GF-D8 (cell line): ENCODE data around the gene FAM199X.

Experiments used
- DNase-seq: peaks from one replicate; lab custom pipeline; 2025; lab: John Stamatoyannopoulos, UW

FAM199X gene

DNA sequence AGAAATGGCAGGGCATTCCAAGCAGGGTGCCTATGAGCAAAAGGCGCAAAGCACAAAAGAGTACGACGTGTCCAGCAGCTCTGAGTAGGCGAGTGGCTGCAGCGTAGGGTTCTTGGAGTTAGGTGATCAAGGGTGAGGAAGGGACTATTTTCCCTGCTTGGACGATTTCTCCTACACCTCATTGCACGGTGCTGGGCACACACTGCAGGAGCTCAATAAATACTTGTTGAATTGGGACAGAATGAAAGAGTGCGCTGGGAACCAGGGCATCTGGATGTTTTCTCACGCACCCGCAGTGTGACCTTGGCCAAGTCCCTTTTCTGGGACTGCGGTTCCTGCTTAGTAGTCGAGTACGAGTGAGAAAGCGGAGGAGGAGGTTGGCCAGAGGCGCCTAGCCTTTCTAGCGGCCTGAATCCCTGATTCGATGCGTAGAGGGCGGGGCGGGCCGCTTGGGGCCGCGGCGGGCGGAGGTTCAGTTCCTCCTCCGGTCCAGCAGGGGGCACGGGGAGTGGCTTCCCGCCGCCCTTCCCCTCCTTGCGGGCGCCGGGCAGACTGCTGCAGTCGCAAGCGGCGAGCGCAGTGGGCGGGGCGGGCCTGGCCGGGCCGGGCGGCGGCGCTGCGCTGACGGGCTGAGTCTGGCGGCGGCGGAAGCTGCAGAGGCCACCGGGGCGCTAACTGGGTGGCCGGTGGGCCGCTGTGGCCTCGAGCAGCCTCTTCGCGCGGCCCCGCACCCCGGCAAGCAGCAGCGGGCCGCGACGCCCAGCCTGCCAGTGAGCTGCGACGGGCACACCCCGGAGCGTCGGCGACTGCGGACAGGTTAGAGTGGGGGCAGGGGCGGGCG is at the start of gene FAM199X:
TSS of gene FAM199X (plus strand) at position 560 of the 841 bp plus-strand sequence. CDS start 333 bp downstream, outside the sequence.
- peak; percentile 75 for DNase-seq

DNA sequence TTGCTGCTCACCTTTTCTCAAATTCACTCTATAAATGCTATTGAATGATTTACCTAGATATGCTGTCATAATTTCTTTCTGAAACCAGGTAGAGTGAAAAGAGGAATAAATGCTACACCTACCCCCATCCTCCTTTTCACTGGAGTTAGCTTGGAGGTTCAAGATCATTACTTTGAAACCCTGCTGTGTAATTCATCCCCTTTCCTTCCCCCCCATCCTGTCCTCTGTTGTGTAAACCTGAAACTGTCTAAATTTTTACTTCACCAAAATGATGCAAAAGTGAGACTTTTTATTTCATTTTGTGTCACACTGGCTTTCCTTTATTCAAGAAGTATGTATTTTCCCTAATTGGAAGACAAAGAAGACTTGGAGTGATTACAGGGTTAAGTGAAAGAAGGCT is 48.5 kb upstream of the FAM199X start:
- no peak for DNase-seq

DNA sequence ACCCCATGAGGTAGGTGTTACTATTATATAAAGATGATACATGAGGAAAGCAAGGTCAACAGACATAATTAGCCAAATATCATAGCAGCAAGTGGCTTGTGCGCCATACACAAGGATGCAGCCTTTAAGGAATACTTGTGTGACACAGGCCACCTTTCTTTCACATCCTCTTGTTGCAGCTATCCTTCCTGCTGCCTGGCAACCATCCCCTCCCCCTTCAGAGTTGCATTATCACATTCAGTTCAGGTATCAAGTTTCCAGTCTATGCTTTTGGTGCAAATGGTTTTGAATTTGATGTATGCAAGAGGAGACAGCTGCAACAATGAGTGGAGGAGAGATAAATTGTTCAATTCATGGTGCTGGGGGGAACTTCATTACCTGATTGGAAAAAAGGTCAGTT is 47.5 kb upstream of the FAM199X start:
- no peak for DNase-seq

DNA sequence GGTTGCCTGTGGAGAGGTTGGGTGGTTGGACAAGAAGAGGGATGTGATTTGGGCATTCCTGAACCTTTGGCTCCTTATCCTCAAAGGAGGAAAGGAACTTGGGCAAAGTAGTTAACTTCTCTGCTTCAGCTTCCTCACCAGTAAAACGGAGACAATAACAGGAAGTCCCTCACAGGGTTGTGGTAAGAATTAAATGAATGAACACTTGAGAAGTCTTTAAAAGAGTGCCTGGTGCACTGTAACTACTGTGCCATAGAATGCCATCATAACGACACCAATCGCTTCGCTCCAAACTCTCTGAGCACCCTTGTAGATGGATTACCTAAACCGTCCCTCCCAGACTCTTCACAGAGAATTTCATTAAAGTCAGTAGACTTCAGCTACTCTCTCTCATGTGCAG is 43.4 kb upstream of the FAM199X start:
- peak; percentile 29 for DNase-seq

DNA sequence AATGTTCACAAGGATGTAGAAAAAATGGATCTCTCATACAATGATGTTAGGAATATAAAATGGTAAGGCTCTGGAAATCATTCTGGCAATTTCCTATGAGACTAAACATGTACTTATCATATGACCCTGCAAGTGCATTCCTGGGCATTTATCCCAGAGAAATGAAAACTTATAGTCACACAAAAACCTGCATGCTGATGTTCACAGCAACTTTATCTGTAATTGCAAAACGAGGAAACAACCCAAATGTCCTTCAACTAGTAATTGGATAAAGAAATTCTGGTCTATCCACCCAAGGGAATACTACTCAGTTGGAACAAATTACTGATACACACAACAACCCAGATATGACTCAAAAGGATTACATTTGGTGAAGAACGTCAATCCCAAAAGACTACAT is 39.4 kb upstream of the FAM199X start:
- no peak for DNase-seq

DNA sequence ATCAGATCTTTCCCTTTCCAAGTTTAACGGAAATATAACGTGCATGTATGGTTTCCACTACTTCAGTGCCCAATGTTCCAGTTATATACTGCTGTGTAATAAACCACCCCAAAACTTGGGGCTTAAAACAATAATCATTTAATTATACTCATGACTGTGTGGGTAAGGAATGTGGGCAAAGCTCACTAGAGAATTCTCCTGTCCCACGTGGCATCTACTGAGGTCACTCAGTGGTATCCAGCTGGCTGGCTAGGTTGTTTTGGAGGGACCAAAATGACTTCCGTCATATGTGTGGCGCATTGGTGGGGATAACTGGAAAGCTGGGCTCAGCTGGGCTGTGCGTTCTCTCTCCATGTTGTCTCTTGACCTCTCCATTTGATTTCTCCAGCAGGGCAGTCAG is 35.4 kb upstream of the FAM199X start:
- no peak for DNase-seq

DNA sequence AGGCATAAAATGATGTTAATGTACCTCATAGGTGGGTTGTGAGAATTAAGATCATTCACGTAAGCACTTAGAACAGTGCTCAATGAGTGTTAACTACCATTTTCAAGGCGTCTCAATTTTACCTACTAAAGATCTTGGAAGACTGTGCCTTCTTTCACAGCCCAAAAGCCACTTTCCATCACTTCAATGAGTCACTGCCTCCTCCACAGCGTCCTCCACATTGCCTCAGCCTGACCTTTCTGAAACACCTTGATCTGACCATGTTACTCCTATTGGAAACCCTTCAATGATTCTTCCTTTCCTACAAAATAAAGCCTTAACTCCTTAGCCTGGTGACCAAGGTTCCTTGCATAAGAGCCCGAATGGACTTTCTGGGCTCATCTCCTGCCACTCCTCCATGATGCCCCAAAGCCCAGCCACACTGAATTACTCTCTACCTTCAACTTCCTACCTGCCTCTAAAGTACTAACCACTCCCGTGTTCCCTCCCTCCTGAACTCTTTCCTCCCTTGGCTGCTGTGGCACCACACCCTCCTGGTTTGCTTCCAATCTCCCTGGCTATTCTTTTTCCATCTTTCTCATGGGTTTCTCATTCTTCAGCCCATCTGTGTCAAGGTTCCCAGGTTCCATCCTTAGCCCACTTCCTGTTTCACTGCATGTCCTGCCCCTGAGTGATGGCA is 31.5 kb upstream of the FAM199X start:
- DNase-seq, result no peak

DNA sequence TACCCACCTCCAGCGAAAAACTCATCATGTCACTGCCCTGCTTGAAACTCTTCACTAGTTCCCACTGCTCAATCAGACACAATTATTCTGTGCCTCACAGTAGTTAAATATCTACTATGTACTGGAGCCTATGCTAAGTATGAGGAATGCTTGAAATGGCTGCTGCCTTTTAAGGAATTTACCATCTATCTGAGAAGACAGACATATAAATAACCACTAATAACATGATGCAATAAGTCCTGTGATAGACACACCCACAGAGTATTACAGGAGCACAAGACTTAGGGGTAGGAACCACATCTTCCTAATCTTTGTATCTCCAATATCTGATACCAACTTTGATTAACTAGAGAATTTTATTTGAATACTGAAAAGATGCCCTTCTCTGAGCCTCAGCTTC is 30.6 kb upstream of the FAM199X start:
- DNase-seq, result no peak

DNA sequence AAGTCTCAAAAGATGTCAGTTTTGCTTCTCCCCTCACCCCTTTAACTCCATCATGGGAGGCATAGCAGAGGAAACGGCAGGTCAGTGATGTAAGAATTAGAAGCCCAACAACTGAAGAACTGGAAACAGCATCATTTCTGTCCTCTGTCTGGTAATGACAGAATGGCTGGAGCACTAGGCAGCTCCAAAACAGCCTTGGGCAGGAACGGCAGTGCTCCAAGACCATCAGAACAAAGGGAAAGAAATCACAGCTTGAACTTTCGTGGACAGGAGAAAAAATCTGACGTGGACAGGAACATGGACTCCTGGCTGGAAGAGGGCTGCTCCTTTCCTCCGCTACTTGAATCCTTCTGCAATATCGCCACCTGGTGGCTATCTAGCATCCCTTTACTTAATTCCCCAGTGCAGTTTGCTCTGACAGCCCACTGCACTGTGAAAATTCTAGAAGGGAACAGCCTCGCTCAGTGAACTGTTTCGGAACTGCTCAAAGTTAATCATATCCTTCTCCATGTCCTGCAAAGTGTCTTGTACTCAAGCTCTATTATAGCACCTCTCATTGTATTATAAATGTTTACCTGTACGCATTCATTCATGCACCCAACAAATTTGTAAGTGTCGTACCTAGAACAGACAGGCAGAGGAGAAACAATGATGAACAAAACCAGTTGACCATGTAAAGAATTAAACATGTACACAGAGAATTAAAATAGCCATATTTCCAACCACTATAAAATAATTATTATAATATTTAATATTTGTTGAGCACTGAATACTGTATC is 29.8 kb upstream of the FAM199X start:
- peak; percentile 43 for DNase-seq

DNA sequence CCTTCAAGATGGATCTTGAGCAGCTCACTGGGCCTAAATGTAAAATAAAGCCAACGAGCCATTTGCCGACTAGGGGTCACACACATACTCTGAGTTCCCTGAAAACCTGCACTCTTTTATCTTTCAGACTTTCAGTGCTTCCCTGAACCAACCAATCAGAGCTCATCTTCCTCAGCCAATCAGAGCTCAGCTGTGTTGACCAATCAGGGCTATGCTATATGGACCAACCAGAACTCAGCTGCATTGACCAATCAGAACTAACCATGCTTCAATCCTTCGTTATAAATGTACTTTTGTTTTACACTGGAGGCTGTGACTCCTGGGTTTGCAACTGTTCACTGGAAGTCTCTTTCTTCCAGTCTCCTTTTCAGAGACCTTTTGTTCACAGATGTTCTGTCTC is 28.8 kb upstream of the FAM199X start:
- DNase-seq, result no peak

DNA sequence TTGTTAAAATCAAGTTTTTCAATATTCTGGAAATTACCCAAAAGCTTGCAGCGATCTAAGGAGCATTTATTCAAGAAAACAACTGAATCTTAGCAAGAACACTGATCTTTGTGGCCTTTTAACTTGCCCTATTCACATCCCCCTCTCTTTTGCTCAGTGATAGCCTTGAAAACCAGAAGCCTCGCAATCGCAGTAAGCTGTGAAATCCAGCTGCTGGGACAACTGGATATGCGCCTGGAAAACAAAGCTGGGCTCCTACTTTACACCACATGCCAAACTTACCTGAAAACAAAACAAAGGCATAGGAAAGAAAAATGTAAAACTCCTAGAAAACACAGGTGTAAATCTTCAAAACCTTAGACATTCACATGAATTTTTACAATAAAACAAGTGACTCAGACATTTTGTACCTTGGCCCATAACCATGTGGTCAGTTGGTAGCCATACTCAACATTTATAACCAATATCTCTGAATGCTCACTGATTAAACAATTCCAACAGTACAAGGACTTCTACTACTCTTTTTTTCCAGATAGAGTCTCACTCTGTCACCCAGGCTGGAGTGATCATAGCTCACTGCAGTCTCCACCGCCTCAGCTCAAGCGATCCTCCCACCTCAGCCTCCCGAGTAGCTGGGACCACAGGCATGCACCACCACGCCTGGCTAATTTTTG is 25.0 kb upstream of the FAM199X start:
- DNase-seq, result no peak

DNA sequence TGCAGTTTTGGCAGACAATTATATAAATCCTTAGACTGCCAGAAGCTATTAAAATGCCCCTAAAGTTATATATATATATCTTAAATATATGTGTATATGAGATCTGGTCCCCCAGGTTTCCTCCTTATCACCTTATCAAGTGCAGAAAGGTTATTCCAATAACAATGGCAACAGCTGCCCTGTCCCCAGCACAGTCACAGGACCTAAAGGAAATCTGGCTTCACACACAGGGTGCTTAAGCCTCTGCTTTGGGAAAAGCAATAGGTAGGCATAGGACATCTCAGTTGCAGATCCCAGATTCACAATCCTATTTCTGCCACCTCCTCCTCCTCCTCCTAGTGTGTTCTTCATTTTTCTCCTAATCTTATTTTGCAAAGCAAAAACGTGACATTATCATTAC is 15.2 kb upstream of the FAM199X start:
- DNase-seq, result no peak

DNA sequence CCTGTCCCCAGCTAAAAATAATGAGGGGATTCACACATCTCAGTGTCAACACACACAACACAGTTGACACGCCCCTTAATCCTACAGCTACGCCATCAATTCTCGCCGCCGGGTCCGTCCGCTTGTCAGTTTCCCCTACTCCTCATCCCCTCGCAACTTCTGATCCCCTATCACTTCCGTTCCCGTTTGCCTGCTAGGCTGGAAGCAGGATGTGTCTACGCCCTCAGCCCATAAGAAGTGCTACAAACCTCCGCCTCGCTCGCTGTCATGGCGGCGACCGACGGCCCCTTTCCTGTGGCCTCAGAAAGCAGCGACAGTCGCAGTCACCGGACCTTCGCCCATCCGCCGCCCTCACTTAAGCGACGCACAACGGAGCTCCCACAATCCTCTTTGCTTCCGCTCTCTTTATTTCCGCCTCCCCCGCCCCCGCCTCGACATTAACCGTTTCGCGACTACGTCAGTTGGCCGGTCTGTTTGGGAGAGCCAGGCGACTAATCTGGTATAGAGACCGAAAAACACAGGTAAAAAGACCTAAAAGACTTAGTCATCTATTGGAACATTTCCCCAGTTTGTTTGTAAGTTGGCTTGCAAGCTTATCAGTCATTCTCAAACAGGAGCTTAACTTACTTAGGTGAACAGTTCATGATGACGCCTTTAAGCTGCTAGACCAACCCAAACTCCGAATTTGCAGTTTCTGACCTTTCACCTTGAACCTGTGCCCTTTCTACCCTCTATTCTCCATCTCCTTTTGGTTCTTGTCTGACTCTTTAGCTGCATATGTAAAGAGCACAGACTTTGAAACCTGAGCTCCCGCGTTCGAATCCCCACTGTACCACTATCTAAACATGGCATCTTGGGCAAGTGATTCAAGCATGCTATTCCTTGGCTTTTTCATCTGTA is 9.4 kb upstream of the FAM199X start, which contains the start of gene SLC25A53:
TSS of gene SLC25A53 (minus strand) at position 380 of the 900 bp plus-strand sequence. CDS start 51,752 bp downstream, outside the sequence.
- peak; percentile 53 for DNase-seq

DNA sequence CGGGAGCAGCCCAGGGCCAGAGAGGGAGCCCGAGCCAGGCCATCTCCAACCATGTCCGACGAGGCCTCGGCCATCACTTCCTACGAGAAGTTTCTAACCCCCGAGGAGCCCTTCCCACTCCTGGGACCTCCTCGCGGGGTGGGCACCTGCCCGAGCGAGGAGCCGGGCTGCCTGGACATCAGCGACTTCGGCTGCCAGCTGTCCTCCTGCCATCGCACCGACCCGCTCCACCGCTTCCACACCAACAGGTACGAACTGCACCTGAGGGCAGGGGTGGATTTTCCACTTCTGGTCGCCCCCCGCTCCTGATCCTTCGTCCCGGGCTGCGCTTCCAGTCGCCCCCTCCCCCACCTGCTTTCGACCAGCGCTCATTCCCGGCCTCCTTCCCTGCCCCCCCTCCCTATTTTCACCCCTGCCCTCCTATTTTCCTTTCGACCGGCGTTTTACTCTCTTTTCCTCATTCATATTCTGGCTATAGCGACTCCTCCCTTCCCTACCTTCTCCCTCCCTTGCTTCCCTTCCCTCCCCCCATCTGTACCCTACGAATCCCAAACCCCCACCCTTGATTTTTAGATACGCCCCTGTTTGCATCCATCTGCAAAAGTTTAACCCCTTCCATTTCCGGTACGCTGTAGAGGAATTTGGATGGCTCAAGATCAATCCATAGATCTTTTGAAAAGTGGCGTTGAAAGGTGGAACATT is 633 bp downstream of the FAM199X start:
- DNase-seq, result no peak

DNA sequence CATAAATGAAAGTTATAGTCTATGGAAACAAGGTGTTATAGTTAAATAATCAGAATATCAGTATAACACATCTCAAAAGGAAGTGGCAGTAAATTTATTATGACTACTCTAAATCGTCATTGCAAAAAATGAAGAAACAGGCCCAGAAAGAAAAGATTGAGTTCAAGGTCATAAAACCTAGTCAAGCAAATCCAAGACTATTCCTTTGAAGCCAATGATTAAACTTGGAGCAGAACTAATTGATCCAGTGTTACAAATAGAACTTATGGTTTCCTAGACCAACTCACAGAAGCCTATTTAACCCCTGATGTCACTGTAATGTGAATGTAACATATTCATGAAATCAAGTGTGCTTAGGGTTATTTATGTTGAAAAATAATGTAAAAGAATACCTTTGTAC is 1.9 kb downstream of the FAM199X start:
- no peak for DNase-seq

DNA sequence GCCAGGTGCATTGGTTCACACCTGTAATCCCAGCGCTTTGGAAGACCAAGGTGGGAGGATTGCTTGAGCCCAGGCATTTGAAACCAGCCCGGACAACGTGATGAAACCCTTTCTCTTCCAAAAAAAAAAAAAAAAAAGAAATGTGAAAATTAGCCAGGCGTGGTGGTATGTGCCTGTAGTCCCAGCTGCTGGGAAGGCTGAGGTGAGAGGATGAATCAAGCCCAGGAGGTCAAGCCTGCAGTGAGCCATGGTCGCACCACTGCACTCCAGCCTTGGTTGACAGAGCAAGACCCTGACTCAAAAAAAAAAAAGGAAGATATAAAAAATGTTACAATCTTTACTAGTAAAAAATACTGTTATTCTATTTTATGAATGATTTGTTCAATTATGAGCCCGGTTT is 5.9 kb downstream of the FAM199X start:
- DNase-seq, result no peak

DNA sequence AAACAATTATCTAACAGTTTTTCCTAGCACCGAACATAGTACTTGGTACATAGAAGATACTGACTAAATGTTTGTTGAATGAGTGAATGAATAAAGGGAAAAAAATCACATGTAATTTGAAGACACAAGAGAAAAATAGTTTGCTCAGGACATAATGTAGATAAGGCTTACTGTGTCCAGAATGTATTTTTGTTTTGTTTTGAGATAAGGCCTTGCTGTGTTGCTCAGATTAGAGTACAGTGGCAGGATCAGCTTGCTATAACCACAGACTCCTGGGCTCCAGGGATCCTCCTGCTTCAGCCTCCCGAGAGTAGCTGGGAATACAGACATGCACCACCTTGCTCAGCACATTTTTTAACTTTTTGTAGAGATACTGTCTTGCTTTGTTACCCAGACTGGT is 6.5 kb downstream of the FAM199X start:
- no peak for DNase-seq

DNA sequence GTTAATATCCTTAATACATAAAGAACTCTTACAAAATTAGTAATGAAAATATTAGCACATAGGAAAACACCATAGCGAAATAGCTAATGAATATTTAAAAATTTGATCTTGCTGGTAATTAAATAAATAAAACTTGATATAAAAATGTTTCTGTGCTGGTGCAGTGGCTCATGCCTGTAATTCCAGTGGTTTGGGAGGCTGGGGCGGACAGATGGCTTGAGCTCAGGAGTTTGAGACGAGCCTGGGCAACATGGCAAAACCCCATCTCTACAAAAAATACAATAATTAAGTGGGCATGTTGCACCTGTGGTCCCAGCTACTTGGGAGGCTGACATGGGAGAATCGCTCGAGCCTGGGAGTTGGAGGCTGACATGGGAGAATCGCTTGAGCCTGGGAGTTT is 7.6 kb downstream of the FAM199X start:
- no peak for DNase-seq

DNA sequence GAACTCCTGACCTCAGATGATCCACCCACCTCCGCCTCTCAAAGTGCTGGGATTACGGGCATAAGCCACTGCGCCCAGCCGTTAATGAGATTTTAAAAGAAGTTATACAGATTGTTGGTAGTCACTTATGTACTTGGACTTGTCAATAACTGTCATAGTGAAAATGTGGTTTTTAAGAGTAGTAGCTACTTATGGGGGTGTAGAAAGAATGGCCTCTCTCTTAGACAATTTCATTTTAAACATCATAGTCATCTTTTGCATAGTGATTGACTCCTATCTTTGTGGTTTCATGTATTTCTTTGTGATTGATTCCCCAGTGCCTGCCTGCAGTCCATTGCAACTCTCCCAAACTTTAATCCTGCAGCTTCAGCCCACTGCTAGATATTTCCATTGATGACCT is 17.4 kb downstream of the FAM199X start:
- DNase-seq, result no peak

DNA sequence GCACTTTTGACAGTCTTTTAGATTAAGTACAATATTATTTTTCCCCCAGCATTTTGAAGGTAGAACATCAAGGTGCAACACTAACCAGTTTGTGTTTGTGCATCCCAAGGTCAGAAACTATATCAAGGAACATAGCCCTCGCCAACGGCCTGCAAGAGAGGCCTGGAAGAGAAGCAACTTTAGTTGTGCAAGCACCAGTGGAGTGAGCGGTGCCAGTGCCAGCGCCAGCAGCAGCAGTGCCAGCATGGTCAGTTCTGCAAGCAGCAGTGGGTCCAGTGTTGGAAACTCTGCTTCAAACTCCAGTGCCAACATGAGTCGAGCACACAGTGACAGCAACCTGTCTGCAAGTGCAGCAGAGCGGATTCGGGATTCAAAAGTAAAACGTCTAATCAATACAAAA is 21.7 kb downstream of the FAM199X start:
- no peak for DNase-seq
